A673 (cell line): ENCODE measurements around the gene KCNIP3. TPM values are rescaled to one million over a fixed set of nuclear protein-coding genes. Genes with fewer than 3 reads are reported as not detected.

Source experiments
- BruUV-seq: library from RNA; stranded (reverse); fragments of 400-500 nt; replicated peaks from 2 replicates; lab custom pipeline; 2021; lab: Mats Ljungman, UMichigan
- CTCF ChIA-PET: fragments of 300-600 bp; sonication (Branson Sonifier 250); formaldehyde crosslinking; loops from one replicate; lab custom pipeline; 2022; ENCODE audit warnings: antibody characterized with exemption; lab: Charles Lee
- POLR2A ChIA-PET: fragments of 300-600 bp; sonication (Branson Sonifier 250); formaldehyde crosslinking; loops from one replicate; lab custom pipeline; 2022; ENCODE audit warnings: antibody characterized with exemption; ENCODE audit not compliant: low non-redundant PET; lab: Charles Lee
- DNase-seq: peaks from one replicate; pipeline ENCODE4 v3.0.0-alpha.2; 2015; ENCODE audit warnings: low spot score
- H3K27ac ChIP-seq: fragments of 200-600 bp; sonication (generic); 2 replicates; pipeline ENCODE4 v1.5.1; 2016; ENCODE audit warnings: mixed run types, low read depth, mild to moderate bottlenecking, mixed read lengths, antibody characterized with exemption, low read length; ENCODE audit not compliant: poor library complexity, severe bottlenecking
- H3K27me3 ChIP-seq: fragments of 200-600 bp; sonication (generic); replicated peaks from 2 replicates; pipeline ENCODE4 v1.6.1; 2017; ENCODE audit warnings: mixed run types, low read depth, mild to moderate bottlenecking, mixed read lengths, antibody characterized with exemption, low read length; ENCODE audit not compliant: insufficient read depth, poor library complexity
- H3K36me3 ChIP-seq: fragments of 200-600 bp; sonication (generic); 2 replicates; pipeline ENCODE4 v1.6.1; 2016; ENCODE audit warnings: mixed run types, mild to moderate bottlenecking, mixed read lengths, antibody characterized with exemption, low read length; ENCODE audit not compliant: insufficient read depth, poor library complexity, severe bottlenecking
- H3K4me1 ChIP-seq: fragments of 200-600 bp; sonication (generic); 2 replicates; pipeline ENCODE4 v1.6.1; 2017; ENCODE audit warnings: mixed run types, mild to moderate bottlenecking, mixed read lengths, antibody characterized with exemption, low read length; ENCODE audit not compliant: insufficient read depth, poor library complexity, severe bottlenecking
- H3K4me3 ChIP-seq: fragments of 200-600 bp; sonication (generic); 2 replicates; pipeline ENCODE4 v1.5.1; 2016; ENCODE audit warnings: low read depth, mixed run types, mild to moderate bottlenecking, mixed read lengths, low read length; ENCODE audit not compliant: poor library complexity, severe bottlenecking
- H3K9me3 ChIP-seq: fragments of 200-600 bp; sonication (generic); 2 replicates; pipeline ENCODE4 v1.6.1; 2016; ENCODE audit warnings: mixed run types, low read depth, mild to moderate bottlenecking, mixed read lengths, antibody characterized with exemption, low read length; ENCODE audit not compliant: poor library complexity, severe bottlenecking
- EZH2 ChIP-seq: fragments of 200-600 bp; sonication (generic); IDR thresholded peaks from 2 replicates; pipeline ENCODE4 v1.6.1; 2017; ENCODE audit warnings: borderline replicate concordance, low read depth, mild to moderate bottlenecking, mixed read lengths, antibody characterized with exemption, low read length; ENCODE audit not compliant: poor library complexity, severe bottlenecking
- intact Hi-C: fragments of 100-400 bp; cut with micrococcal nuclease; formaldehyde crosslinking; loops from one replicate; pipeline ENCODE4 v1.10.0; 2022; ENCODE audit not compliant: unreplicated experiment
- total RNA-seq: library from RNA; stranded (reverse); gene quantifications from 2 replicates; pipeline ENCODE4 v1.2.3, GENCODE V29; 2021
- TF ChIP-seq, protein P1 (sequence below): fragments of 300-800, 200-600 bp; sonication (generic); conservative IDR thresholded peaks from 2 replicates; pipeline ENCODE4 v1.5.1; 2017; ENCODE audit warnings: low read depth, mild to moderate bottlenecking, antibody characterized with exemption, low read length, moderate library complexity, mixed read lengths

The KCNIP3 gene
- total RNA-seq, 1 experiment from 2014 or later: 0.45 TPM

DNA sequence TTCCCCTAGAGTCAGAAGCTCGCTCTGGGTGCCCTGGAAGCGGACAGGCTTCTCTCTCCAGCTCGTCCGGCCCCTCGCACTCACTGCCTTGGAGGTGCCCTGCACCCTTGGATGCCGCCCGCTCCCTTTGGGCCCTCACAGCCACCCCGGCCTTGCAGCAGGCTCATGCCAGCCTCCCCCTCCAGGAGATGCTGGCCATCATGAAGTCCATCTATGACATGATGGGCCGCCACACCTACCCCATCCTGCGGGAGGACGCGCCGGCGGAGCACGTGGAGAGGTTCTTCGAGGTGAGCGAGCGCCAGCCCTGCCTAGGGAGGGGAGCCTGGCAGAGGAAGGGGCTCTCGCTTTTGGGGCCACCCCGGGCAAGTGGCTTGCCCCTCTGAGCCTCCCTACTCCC, 85.0 kb downstream of the KCNIP3 start:
- POLR2A ChIA-PET: no interaction called here
- Histone ChIP-seq H3K4me3 (no peak overlapping the region), H3K36me3 (no peaks in the 10 kb centered on the region), H3K27ac (no peak overlapping the region), H3K4me1 (no peaks in the 10 kb centered on the region), H3K27me3 (no peaks in the 10 kb centered on the region), H3K9me3 (no peaks in the 10 kb centered on the region)
- no peak for TF ChIP-seq EZH2
- TF ChIP-seq, protein P1, sequence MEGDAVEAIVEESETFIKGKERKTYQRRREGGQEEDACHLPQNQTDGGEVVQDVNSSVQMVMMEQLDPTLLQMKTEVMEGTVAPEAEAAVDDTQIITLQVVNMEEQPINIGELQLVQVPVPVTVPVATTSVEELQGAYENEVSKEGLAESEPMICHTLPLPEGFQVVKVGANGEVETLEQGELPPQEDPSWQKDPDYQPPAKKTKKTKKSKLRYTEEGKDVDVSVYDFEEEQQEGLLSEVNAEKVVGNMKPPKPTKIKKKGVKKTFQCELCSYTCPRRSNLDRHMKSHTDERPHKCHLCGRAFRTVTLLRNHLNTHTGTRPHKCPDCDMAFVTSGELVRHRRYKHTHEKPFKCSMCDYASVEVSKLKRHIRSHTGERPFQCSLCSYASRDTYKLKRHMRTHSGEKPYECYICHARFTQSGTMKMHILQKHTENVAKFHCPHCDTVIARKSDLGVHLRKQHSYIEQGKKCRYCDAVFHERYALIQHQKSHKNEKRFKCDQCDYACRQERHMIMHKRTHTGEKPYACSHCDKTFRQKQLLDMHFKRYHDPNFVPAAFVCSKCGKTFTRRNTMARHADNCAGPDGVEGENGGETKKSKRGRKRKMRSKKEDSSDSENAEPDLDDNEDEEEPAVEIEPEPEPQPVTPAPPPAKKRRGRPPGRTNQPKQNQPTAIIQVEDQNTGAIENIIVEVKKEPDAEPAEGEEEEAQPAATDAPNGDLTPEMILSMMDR: no peak
- CTCF ChIA-PET: no interaction called here
- intact Hi-C loops: no loop called here
- no TSS peak for BruUV-seq
- DNase-seq: no peak

DNA sequence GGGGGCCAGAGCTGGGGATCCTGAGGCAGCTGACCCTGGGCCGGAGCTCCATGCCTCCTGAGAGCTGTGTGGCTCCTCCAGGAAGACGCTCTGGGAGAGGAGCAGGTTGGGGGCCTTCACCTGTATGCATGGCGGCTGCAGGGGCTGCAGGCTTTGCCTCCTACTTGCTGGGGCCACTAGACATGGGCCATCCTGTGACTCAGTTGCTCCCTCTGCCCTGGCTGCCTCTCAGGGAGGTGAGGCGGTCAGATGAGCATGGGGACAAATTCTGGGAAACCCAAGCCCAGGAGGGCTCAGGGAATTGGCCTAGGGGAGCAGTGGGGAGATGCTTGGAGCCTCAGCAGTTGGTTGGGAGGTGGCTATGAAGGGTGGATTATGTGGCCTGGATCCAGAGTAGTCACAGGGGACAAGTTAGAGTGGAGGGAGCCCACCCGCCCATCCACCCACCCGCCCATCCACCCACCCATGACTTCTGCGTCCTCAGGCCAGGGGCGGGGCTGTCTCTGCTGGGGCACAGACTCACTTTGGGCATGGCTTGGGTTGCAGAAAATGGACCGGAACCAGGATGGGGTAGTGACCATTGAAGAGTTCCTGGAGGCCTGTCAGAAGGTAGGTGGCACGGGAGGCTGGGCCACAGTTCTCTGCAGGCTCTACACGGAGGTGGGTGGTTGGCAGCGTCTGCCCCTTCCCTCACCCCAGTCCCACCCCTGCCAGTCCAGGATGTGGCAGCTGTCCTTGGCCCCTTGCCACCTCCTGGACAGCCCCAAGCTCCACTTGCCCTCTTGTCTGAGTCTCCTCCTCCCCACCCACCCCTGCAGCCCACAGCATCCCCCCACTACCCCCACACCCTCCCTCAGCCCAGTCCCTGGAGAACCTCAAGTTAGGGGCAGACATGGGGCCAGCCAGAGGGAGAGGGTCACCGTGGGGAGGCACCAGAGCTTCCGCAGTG, 85.8 kb downstream of the KCNIP3 start:
- Histone ChIP-seq H3K4me3 (no peak overlapping the region), H3K9me3 (no peaks in the 10 kb centered on the region), H3K27me3 (no peaks in the 10 kb centered on the region), H3K27ac (no peak overlapping the region), H3K4me1 (no peaks in the 10 kb centered on the region), H3K36me3 (no peaks in the 10 kb centered on the region)
- BruUV-seq: no TSS peak
- intact Hi-C loops: no loop called here
- CTCF ChIA-PET: no interaction called here
- POLR2A ChIA-PET: no interaction called here
- TF ChIP-seq EZH2: no peak
- TF ChIP-seq, protein P1: no peak
- DNase-seq: no peak

DNA sequence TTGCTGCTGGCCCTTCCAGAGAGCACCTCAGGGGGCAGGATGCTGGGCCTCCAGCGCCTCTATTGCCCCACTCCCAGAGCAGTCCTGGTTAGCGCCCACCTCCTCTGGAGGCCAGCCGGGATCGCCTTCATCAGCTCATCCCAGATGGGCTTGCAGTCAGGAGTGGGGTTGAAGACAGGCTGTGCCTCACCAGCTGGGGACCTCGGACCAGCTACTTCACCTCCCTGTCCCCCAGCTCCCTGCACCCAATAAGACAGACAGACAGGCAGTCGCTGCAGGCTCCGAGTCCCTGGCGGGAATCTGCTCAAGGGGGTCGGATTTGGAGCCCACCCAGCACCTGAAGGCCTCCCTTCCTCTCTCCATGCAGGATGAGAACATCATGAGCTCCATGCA, 86.5 kb downstream of the KCNIP3 start:
- Histone ChIP-seq H3K27me3 (no peaks in the 10 kb centered on the region), H3K36me3 (no peaks in the 10 kb centered on the region), H3K27ac (no peak overlapping the region), H3K4me3 (no peak overlapping the region), H3K9me3 (no peaks in the 10 kb centered on the region), H3K4me1 (no peaks in the 10 kb centered on the region)
- BruUV-seq: no TSS peak
- TF ChIP-seq EZH2: no peak
- TF ChIP-seq, protein P1: no peak
- intact Hi-C loops: no loop called here
- CTCF ChIA-PET: no interaction called here
- DNase-seq: no peak
- POLR2A ChIA-PET: no interaction called here
